ENCODE measurements around the gene CAP1.

- no peak for TF ChIP-seq EGR1 (IDR thresholded peaks at IDR 0.05)
- no peak for TF ChIP-seq USF1 (IDR thresholded peaks at IDR 0.05)
- TF ChIP-seq CREB1 (IDR thresholded peaks at IDR 0.05; ENCODE audit: low read depth) = no peak
- no peak for TF ChIP-seq TAF1 (IDR thresholded peaks at IDR 0.05; ENCODE audit: low read depth)
- TF ChIP-seq FOXM1 (IDR thresholded peaks at IDR 0.05; ENCODE audit: borderline replicate concordance, low read depth) = no peak
- no peak for TF ChIP-seq YY1 (IDR thresholded peaks at IDR 0.05; ENCODE audit: low read depth)
- no peak for TF ChIP-seq MAX (IDR thresholded peaks at IDR 0.05)
- no peak for TF ChIP-seq REST (IDR thresholded peaks at IDR 0.05; ENCODE audit: low read depth)
- no peak for TF ChIP-seq ZBTB7A (IDR thresholded peaks at IDR 0.05; ENCODE audit: low read depth)
- no peak for TF ChIP-seq EP300 (IDR thresholded peaks at IDR 0.05; ENCODE audit: borderline replicate concordance)
- no peak for TF ChIP-seq NFIC (IDR thresholded peaks at IDR 0.05)
Measured at GRCh38 chr1:40110389-40110788, 69.9 kb downstream of the CAP1 start.

Measured in Ishikawa (cell line).